MM.1S (cell line): ENCODE measurements around the gene ARL3.

ENCODE experiments used
- DNase-seq: peaks from one replicate; pipeline ENCODE4 v3.0.0-alpha.2; 2015
- H2AFZ ChIP-seq: fragments of 300-600 bp; sonication (generic); 2 replicates; pipeline ENCODE4 v1.6.0; 2016; ENCODE audit warnings: antibody characterized with exemption, low read length
- H3F3A ChIP-seq: fragments of 300-600 bp; sonication (generic); 2 replicates; pipeline ENCODE4 v1.6.1; 2016; ENCODE audit warnings: mild to moderate bottlenecking, antibody characterized with exemption, low read length, moderate library complexity, mixed read lengths; ENCODE audit not compliant: insufficient read depth
- H3K27ac ChIP-seq: fragments of 300-600 bp; sonication (generic); 2 replicates; pipeline ENCODE4 v1.5.1; 2016; ENCODE audit warnings: mild to moderate bottlenecking, low read length
- H3K27me3 ChIP-seq: fragments of 300-600 bp; sonication (generic); replicated peaks from 2 replicates; pipeline ENCODE4 v1.6.0; 2016; ENCODE audit warnings: low read length; ENCODE audit not compliant: insufficient read depth
- H3K36me3 ChIP-seq: fragments of 300-600 bp; sonication (generic); replicated peaks from 2 replicates; pipeline ENCODE4 v1.6.1; 2016; ENCODE audit warnings: mild to moderate bottlenecking, low read length, mixed read lengths; ENCODE audit not compliant: insufficient read depth
- H3K4me1 ChIP-seq: fragments of 300-600 bp; sonication (generic); 2 replicates; pipeline ENCODE4 v1.6.1; 2016; ENCODE audit warnings: low read length, mixed read lengths
- H3K4me2 ChIP-seq: fragments of 300-600 bp; sonication (generic); 2 replicates; pipeline ENCODE4 v1.6.0; 2016; ENCODE audit warnings: low read depth, low read length
- H3K4me3 ChIP-seq: fragments of 300-600 bp; sonication (generic); 2 replicates; pipeline ENCODE4 v1.5.1; 2016; ENCODE audit warnings: low read length, mixed read lengths
- H3K79me2 ChIP-seq: fragments of 300-600 bp; sonication (generic); 2 replicates; pipeline ENCODE4 v1.6.1; 2016; ENCODE audit warnings: mixed run types, low read length, mixed read lengths
- H3K9ac ChIP-seq: fragments of 300-600 bp; sonication (generic); 2 replicates; pipeline ENCODE4 v1.6.1; 2016; ENCODE audit warnings: low read length, mixed read lengths
- H3K9me2 ChIP-seq: fragments of 300-600 bp; sonication (generic); replicated peaks from 2 replicates; pipeline ENCODE4 v1.6.1; 2016; ENCODE audit warnings: mild to moderate bottlenecking, low read length, mixed read lengths; ENCODE audit not compliant: insufficient read depth
- H3K9me3 ChIP-seq: fragments of 300-600 bp; sonication (generic); replicated peaks from 2 replicates; pipeline ENCODE4 v1.6.1; 2016; ENCODE audit warnings: mild to moderate bottlenecking, low read length, mixed read lengths; ENCODE audit not compliant: insufficient read depth
- H4K20me1 ChIP-seq: fragments of 300-600 bp; sonication (generic); 2 replicates; pipeline ENCODE4 v1.6.1; 2016; ENCODE audit warnings: mild to moderate bottlenecking, low read length, moderate library complexity, mixed read lengths; ENCODE audit not compliant: insufficient read depth
- EZH2 ChIP-seq: fragments of 300-600 bp; sonication (generic); optimal IDR thresholded peaks from 2 replicates; pipeline ENCODE3; 2017; ENCODE audit warnings: low read depth, mild to moderate bottlenecking, antibody characterized with exemption, low read length, mixed read lengths
- EZH2phosphoT487 ChIP-seq: fragments of 300-600 bp; sonication (generic); IDR thresholded peaks from 2 replicates; pipeline ENCODE4 v1.6.1; 2018; ENCODE audit warnings: antibody characterized with exemption, low read length
- TF ChIP-seq, protein P1 (sequence below): fragments of 300-600 bp; sonication (generic); IDR thresholded peaks from 2 replicates; pipeline ENCODE4 v1.5.1; 2016; ENCODE audit warnings: antibody characterized with exemption, low read length, mixed read lengths

ARL3 gene

DNA sequence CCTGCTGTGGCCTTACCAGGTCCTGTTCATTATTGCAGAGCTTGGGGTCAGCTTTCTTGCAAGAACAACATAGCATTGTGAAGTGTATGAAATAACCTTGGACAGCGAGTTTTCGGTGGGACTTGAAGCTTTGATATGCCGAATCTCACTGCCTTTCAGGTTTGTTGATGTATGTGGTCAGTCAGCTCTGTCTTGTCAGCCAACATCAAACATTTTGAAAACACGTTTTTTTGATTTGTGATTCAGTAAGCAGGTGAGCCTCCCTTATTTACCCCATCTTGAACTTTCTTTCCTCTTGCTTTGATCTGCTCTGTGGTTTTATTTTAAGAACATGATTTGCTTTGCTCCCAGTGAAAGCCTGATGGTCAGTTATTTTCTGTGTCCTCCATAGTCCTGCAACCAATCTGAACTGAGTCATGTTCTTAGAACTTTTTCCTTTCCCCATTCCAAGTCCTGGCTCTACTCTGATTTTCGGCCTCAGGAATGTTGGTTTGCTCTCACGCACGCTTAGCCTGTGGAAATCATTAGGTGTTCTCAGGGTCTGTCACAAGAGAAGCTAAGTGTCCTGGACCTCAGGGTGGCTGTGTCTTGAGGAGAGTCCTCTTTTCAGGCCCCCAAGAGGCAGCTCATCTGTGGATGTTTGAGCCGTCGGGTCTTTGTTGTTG lies 38.2 kb upstream of the ARL3 start:
- Histone ChIP-seq H3K9me2 (no peaks in the 10 kb centered on the region), H4K20me1 (no peaks in the 10 kb centered on the region), H3K27me3 (no peaks in the 10 kb centered on the region), H3K9me3 (no peaks in the 10 kb centered on the region), H3K9ac (no peak overlapping the region), H3K36me3 (no peaks in the 10 kb centered on the region), H3F3A (no peaks in the 10 kb centered on the region), H3K4me2 (no peak overlapping the region), H2AFZ (no peak overlapping the region), H3K27ac (no peak overlapping the region), H3K4me3 (no peak overlapping the region), H3K4me1 (peaks cover 25% of the 10 kb centered on the region), H3K79me2 (peaks cover 73% of the 10 kb centered on the region)
- DNase-seq, result no peak
- TF ChIP-seq, protein P1, sequence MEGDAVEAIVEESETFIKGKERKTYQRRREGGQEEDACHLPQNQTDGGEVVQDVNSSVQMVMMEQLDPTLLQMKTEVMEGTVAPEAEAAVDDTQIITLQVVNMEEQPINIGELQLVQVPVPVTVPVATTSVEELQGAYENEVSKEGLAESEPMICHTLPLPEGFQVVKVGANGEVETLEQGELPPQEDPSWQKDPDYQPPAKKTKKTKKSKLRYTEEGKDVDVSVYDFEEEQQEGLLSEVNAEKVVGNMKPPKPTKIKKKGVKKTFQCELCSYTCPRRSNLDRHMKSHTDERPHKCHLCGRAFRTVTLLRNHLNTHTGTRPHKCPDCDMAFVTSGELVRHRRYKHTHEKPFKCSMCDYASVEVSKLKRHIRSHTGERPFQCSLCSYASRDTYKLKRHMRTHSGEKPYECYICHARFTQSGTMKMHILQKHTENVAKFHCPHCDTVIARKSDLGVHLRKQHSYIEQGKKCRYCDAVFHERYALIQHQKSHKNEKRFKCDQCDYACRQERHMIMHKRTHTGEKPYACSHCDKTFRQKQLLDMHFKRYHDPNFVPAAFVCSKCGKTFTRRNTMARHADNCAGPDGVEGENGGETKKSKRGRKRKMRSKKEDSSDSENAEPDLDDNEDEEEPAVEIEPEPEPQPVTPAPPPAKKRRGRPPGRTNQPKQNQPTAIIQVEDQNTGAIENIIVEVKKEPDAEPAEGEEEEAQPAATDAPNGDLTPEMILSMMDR, result no peak
- TF ChIP-seq EZH2 (no peak), EZH2phosphoT487 (no peak)

DNA sequence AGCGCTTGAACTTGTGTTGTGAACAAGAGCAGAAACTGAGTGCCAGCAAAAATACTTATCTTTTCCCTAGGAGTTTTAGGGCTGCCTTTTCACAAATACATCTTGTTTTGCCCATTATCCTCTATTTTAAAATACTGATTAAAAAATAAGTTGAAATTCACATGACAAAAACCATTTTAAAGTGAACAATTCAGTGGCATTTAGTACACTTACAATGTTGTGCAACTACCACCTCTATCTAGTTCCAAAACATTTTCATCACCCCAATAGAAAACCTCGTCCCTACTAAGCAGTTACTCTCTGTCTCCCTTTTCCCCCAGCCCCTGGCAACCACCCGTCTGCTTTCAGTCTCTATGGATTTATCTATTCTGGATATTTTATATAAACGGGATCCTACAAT lies 31.0 kb upstream of the ARL3 start:
- H3K27ac ChIP-seq, result no peak overlapping the region
- TF ChIP-seq EZH2 (no peak), EZH2phosphoT487 (no peak)
- TF ChIP-seq, protein P1, result no peak

DNA sequence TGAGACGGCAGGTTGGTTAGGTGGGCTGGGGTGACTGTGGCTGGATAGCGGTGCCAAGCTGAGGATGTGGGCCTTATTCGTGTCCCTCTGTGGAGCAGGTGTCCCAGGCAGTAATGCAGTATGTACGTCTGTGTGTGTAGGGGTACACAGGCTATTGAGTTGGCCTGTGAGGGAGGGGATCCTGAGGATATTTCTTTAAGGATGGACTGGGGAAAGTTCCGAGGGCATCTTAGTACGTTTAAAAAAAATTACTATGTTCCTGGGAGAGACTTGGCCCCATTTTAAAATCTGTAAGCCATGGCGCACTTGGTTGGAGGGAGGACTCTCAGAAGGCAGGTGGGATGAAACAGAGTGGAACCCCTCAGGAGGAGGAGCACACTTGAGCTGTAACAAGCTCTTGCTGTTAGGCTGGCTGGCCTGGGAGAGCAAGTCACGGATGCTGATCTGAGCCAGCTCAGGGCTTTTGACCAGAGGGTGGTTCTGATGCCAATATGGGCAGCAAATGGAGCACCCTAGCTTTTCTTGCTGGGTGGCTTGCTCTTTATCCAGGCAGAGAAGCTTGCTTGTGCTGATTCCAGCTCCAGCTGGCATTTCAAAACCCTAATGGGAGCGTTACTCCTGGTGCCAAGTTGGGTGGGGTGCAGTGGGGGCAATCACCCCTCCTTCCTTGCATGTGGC lies 30.3 kb upstream of the ARL3 start:
- H3K9me3 ChIP-seq, result no peaks in the 10 kb centered on the region
- peaks cover 51% of the 10 kb centered on the region for H3K79me2 ChIP-seq
- TF ChIP-seq EZH2phosphoT487, result no peak
- TF ChIP-seq EZH2, result no peak
- TF ChIP-seq, protein P1, result no peak
- H3K9ac ChIP-seq, result peak overlapping the region; percentile 87
- H3K4me2 ChIP-seq, result peak overlapping the region; percentile 93
- 0 out of 2 replicates have a peak overlapping the region, but pooled peaks have one; percentile 30 for H2AFZ ChIP-seq
- H3K27me3 ChIP-seq, result no peaks in the 10 kb centered on the region
- H3K9me2 ChIP-seq, result no peaks in the 10 kb centered on the region
- no peaks in the 10 kb centered on the region for H3K36me3 ChIP-seq
- H3K4me1 ChIP-seq, result peaks cover 8% of the 10 kb centered on the region; the same call in 1 of the 2 replicates
- DNase-seq, result peak; percentile 29
- peak overlapping the region; percentile 95 for H3K4me3 ChIP-seq
- peak overlapping the region; percentile 21; the same call in 1 of the 2 replicates for H3K27ac ChIP-seq
- H4K20me1 ChIP-seq, result no peaks in the 10 kb centered on the region
- no peaks in the 10 kb centered on the region for H3F3A ChIP-seq

More for the DNA sequence above, 31.0 kb upstream of the ARL3 start:
- no peaks in the 10 kb centered on the region for H3K9me2 ChIP-seq
- peaks cover 51% of the 10 kb centered on the region for H3K79me2 ChIP-seq
- H3K36me3 ChIP-seq, result no peaks in the 10 kb centered on the region
- peak overlapping the region; percentile 87; the same call in 1 of the 2 replicates for H3K9ac ChIP-seq
- peak overlapping the region; percentile 95 for H3K4me3 ChIP-seq
- no peaks in the 10 kb centered on the region for H4K20me1 ChIP-seq
- H3K4me1 ChIP-seq, result peaks cover 8% of the 10 kb centered on the region; the same call in 1 of the 2 replicates
- no peaks in the 10 kb centered on the region for H3F3A ChIP-seq
- no peaks in the 10 kb centered on the region for H3K27me3 ChIP-seq
- peak overlapping the region; percentile 93 for H3K4me2 ChIP-seq
- no peaks in the 10 kb centered on the region for H3K9me3 ChIP-seq
- DNase-seq, result no peak
- H2AFZ ChIP-seq, result no peak overlapping the region
